ENCODE data around the gene USP13.

GRCh38 chr3:179668429-179668828 is 15.6 kb downstream of the USP13 start:
- TF ChIP-seq EZH2 (IDR thresholded peaks at IDR 0.05; ENCODE audit: low read length, unreplicated experiment): no peak
- no peak for TF ChIP-seq CTCF (conservative IDR thresholded peaks at IDR 0.05; ENCODE audit: low read depth, low read length)
- no peak for TF ChIP-seq EZH2phosphoT487 (IDR thresholded peaks at IDR 0.05; ENCODE audit: borderline replicate concordance, low read length)

All from PC-3 (cell line).